ENCODE results near the gene RAB9B. TPM values are rescaled to one million over a fixed set of nuclear protein-coding genes. Genes with fewer than 3 reads are reported as not detected.

RAB9B gene
- total RNA-seq, 1 experiment from 2014 or later = 0.22 TPM

DNA sequence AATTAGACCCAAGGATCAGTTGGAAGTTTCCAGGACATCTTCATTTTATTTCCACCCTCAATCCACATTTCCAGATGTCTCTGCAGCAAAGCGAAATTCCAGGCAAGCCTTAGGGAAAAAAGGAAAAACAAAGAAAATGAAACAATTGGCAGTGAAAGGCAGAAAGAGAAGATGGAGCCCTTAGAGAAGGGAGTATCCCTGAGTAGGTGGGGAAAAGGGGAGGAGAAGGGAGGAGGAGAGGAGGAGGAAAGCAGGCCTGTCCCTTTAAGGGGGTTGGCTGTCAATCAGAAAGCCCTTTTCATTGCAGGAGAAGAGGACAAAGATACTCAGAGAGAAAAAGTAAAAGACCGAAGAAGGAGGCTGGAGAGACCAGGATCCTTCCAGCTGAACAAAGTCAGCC lies 55.5 kb downstream of the RAB9B start, which contains the start of gene PLP1 (continued):
- TF ChIP-seq NFATC4 (CRISPR knock-in tag; IDR thresholded peaks at IDR 0.05) (no peak), TEAD4 (CRISPR knock-in tag; IDR thresholded peaks at IDR 0.05) (no peak), RELA (CRISPR knock-in tag; IDR thresholded peaks at IDR 0.05; ENCODE audit: borderline replicate concordance) (no peak), FOXK1 (CRISPR knock-in tag; IDR thresholded peaks at IDR 0.05) (no peak), GRHL2 (CRISPR knock-in tag; IDR thresholded peaks at IDR 0.05; ENCODE audit: insufficient replicate concordance, severe bottlenecking) (no peak), EMX1 (CRISPR knock-in tag; IDR thresholded peaks at IDR 0.05) (no peak), MXD4 (CRISPR knock-in tag; IDR thresholded peaks at IDR 0.05; ENCODE audit: borderline replicate concordance) (no peak)
- TF ChIP-seq, protein P1, sequence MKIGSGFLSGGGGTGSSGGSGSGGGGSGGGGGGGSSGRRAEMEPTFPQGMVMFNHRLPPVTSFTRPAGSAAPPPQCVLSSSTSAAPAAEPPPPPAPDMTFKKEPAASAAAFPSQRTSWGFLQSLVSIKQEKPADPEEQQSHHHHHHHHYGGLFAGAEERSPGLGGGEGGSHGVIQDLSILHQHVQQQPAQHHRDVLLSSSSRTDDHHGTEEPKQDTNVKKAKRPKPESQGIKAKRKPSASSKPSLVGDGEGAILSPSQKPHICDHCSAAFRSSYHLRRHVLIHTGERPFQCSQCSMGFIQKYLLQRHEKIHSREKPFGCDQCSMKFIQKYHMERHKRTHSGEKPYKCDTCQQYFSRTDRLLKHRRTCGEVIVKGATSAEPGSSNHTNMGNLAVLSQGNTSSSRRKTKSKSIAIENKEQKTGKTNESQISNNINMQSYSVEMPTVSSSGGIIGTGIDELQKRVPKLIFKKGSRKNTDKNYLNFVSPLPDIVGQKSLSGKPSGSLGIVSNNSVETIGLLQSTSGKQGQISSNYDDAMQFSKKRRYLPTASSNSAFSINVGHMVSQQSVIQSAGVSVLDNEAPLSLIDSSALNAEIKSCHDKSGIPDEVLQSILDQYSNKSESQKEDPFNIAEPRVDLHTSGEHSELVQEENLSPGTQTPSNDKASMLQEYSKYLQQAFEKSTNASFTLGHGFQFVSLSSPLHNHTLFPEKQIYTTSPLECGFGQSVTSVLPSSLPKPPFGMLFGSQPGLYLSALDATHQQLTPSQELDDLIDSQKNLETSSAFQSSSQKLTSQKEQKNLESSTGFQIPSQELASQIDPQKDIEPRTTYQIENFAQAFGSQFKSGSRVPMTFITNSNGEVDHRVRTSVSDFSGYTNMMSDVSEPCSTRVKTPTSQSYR (CRISPR knock-in tag; IDR thresholded peaks at IDR 0.05) = no peak

DNA sequence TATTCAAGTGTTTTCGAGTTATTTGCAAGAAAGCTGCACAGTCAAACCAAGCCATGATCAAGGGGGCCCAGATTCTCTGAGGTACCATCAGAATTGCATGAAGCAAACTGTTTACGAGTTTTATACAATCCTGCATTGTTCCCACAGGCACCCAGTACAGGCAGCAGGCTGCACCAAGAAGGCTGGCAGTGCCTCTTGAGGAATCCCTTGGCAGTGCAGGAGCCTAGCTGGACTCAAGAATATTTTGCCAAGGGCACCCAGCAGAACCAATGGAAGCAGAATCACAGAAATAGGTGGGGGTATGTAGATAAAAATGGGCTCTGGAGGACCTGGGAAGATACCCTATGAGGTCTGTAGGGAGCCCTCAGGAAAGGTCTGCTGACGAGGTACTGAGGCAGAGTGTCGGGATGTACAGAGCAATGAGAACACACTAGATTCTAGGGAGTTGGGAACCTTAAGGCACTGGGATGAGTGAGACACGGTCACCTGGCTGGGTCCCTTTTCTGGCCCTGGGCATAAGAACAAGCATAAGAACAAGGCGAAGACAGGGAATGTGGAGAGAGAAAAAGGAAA lies 57.9 kb downstream of the RAB9B start:
- no peak overlapping the region for H3K4me3 Mint-ChIP-seq
- H3K4me1 Mint-ChIP-seq = peaks cover 49% of the 10 kb centered on the region
- H3K27ac Mint-ChIP-seq = peak overlapping the region; percentile 6; the same call in 1 of the 2 replicates
- no peaks in the 10 kb centered on the region for H3K9me3 Mint-ChIP-seq
- CTCF ChIA-PET = interaction anchor here (1.0 to 1.3 kb wide), 4 partner anchors 14 to 71 kb away, joined by 3 to 7 read pairs (median 5); partner anchors contain the start of gene TMEM31
- H3K36me3 Mint-ChIP-seq = peaks cover 17% of the 10 kb centered on the region; the same call in 1 of the 2 replicates
- POLR2A ChIA-PET = no interaction called here
- no peaks in the 10 kb centered on the region; the same call in 1 of the 2 replicates for H3K27me3 Mint-ChIP-seq (ENCODE audit: low read depth)
- no peak for DNase-seq (ENCODE audit: low spot score)
- ATAC-seq = peak; percentile 53; the same call in 1 of the 2 replicates
- TF ChIP-seq ATF1 (CRISPR knock-in tag; IDR thresholded peaks at IDR 0.05) (no peak), KAT7 (CRISPR knock-in tag; IDR thresholded peaks at IDR 0.05; ENCODE audit: borderline replicate concordance) (no peak), NFYB (CRISPR knock-in tag; conservative IDR thresholded peaks at IDR 0.05; ENCODE audit: low read depth) (no peak), HMGA2 (CRISPR knock-in tag; IDR thresholded peaks at IDR 0.05) (no peak), GABPB1 (CRISPR knock-in tag; IDR thresholded peaks at IDR 0.05) (no peak), IRF2 (CRISPR knock-in tag; IDR thresholded peaks at IDR 0.05; ENCODE audit: borderline replicate concordance, low read depth) (no peak), FOXP1 (CRISPR knock-in tag; IDR thresholded peaks at IDR 0.05; ENCODE audit: borderline replicate concordance) (no peak), ZNF317 (CRISPR knock-in tag; IDR thresholded peaks at IDR 0.05; ENCODE audit: borderline replicate concordance, low read depth) (no peak), CBFB (CRISPR knock-in tag; IDR thresholded peaks at IDR 0.05; ENCODE audit: low read depth) (no peak), JUN (CRISPR knock-in tag; IDR thresholded peaks at IDR 0.05) (no peak), SP1 (CRISPR knock-in tag; conservative IDR thresholded peaks at IDR 0.05) (no peak)
- TF ChIP-seq, protein P2, sequence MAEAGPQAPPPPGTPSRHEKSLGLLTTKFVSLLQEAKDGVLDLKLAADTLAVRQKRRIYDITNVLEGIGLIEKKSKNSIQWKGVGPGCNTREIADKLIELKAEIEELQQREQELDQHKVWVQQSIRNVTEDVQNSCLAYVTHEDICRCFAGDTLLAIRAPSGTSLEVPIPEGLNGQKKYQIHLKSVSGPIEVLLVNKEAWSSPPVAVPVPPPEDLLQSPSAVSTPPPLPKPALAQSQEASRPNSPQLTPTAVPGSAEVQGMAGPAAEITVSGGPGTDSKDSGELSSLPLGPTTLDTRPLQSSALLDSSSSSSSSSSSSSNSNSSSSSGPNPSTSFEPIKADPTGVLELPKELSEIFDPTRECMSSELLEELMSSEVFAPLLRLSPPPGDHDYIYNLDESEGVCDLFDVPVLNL (CRISPR knock-in tag; IDR thresholded peaks at IDR 0.05; ENCODE audit: borderline replicate concordance, low read depth) = no peak
- TF ChIP-seq, protein P3, sequence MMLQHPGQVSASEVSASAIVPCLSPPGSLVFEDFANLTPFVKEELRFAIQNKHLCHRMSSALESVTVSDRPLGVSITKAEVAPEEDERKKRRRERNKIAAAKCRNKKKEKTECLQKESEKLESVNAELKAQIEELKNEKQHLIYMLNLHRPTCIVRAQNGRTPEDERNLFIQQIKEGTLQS (CRISPR knock-in tag; conservative IDR thresholded peaks at IDR 0.05) = no peak
- TF ChIP-seq, protein P4, sequence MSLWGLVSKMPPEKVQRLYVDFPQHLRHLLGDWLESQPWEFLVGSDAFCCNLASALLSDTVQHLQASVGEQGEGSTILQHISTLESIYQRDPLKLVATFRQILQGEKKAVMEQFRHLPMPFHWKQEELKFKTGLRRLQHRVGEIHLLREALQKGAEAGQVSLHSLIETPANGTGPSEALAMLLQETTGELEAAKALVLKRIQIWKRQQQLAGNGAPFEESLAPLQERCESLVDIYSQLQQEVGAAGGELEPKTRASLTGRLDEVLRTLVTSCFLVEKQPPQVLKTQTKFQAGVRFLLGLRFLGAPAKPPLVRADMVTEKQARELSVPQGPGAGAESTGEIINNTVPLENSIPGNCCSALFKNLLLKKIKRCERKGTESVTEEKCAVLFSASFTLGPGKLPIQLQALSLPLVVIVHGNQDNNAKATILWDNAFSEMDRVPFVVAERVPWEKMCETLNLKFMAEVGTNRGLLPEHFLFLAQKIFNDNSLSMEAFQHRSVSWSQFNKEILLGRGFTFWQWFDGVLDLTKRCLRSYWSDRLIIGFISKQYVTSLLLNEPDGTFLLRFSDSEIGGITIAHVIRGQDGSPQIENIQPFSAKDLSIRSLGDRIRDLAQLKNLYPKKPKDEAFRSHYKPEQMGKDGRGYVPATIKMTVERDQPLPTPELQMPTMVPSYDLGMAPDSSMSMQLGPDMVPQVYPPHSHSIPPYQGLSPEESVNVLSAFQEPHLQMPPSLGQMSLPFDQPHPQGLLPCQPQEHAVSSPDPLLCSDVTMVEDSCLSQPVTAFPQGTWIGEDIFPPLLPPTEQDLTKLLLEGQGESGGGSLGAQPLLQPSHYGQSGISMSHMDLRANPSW (CRISPR knock-in tag; conservative IDR thresholded peaks at IDR 0.05; ENCODE audit: low read depth) = no peak
- TF ChIP-seq, protein P5, sequence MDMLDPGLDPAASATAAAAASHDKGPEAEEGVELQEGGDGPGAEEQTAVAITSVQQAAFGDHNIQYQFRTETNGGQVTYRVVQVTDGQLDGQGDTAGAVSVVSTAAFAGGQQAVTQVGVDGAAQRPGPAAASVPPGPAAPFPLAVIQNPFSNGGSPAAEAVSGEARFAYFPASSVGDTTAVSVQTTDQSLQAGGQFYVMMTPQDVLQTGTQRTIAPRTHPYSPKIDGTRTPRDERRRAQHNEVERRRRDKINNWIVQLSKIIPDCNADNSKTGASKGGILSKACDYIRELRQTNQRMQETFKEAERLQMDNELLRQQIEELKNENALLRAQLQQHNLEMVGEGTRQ (CRISPR knock-in tag; IDR thresholded peaks at IDR 0.05) = no peak
- TF ChIP-seq, protein P6, sequence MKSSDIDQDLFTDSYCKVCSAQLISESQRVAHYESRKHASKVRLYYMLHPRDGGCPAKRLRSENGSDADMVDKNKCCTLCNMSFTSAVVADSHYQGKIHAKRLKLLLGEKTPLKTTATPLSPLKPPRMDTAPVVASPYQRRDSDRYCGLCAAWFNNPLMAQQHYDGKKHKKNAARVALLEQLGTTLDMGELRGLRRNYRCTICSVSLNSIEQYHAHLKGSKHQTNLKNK (CRISPR knock-in tag; IDR thresholded peaks at IDR 0.05) = no peak
- TF ChIP-seq, protein P7, sequence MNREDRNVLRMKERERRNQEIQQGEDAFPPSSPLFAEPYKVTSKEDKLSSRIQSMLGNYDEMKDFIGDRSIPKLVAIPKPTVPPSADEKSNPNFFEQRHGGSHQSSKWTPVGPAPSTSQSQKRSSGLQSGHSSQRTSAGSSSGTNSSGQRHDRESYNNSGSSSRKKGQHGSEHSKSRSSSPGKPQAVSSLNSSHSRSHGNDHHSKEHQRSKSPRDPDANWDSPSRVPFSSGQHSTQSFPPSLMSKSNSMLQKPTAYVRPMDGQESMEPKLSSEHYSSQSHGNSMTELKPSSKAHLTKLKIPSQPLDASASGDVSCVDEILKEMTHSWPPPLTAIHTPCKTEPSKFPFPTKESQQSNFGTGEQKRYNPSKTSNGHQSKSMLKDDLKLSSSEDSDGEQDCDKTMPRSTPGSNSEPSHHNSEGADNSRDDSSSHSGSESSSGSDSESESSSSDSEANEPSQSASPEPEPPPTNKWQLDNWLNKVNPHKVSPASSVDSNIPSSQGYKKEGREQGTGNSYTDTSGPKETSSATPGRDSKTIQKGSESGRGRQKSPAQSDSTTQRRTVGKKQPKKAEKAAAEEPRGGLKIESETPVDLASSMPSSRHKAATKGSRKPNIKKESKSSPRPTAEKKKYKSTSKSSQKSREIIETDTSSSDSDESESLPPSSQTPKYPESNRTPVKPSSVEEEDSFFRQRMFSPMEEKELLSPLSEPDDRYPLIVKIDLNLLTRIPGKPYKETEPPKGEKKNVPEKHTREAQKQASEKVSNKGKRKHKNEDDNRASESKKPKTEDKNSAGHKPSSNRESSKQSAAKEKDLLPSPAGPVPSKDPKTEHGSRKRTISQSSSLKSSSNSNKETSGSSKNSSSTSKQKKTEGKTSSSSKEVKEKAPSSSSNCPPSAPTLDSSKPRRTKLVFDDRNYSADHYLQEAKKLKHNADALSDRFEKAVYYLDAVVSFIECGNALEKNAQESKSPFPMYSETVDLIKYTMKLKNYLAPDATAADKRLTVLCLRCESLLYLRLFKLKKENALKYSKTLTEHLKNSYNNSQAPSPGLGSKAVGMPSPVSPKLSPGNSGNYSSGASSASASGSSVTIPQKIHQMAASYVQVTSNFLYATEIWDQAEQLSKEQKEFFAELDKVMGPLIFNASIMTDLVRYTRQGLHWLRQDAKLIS (CRISPR knock-in tag; IDR thresholded peaks at IDR 0.05; ENCODE audit: borderline replicate concordance) = no peak

All from WTC11 (cell line).